Activated gamma-delta T cell (primary cell): ENCODE results near the gene FAM20C.
"Not testable (repeated sequence)": the region's sequence is repeated elsewhere in the genome, so short reads cannot be mapped to it uniquely, and the experiment has no call there.

Experiments
- DNase-seq: peaks from one replicate; lab custom pipeline; 2025; lab: John Stamatoyannopoulos, UW

FAM20C gene

GRCh38 chr7:258476-259190, 66.3 kb downstream of the FAM20C start:
- DNase-seq: no peak

- no peak for DNase-seq
These were observed 66.8 kb downstream of the FAM20C start for GRCh38 chr7:259191-259505.

- DNase-seq: no peak
These were observed 67.5 kb downstream of the FAM20C start for GRCh38 chr7:259751-260405.

- no peak for DNase-seq
These were observed 68.3 kb downstream of the FAM20C start for GRCh38 chr7:260441-261281.

- no peak for DNase-seq
These were observed 69.2 kb downstream of the FAM20C start for GRCh38 chr7:261341-262250.

- no peak for DNase-seq
These were observed 69.8 kb downstream of the FAM20C start for GRCh38 chr7:262251-262572.

GRCh38 chr7:262631-263311, 70.4 kb downstream of the FAM20C start:
- DNase-seq: peak; percentile 39

- not testable (repeated sequence) for DNase-seq
These were observed 71.3 kb downstream of the FAM20C start for GRCh38 chr7:263483-264351.

- DNase-seq: no peak
These were observed 72.3 kb downstream of the FAM20C start for GRCh38 chr7:264541-265191.

GRCh38 chr7:265192-265997, 73.0 kb downstream of the FAM20C start:
- no peak for DNase-seq

- DNase-seq: no peak
These were observed 73.9 kb downstream of the FAM20C start for GRCh38 chr7:265998-266850.

GRCh38 chr7:266851-267840, 74.8 kb downstream of the FAM20C start:
- no peak for DNase-seq

GRCh38 chr7:268991-269390, 76.6 kb downstream of the FAM20C start:
- DNase-seq: no peak

GRCh38 chr7:269721-270120, 77.3 kb downstream of the FAM20C start:
- no peak for DNase-seq

- DNase-seq: no peak
These were observed 78.1 kb downstream of the FAM20C start for GRCh38 chr7:270351-270983.
